RCC 7860 (cell line): ENCODE data around the gene ZNF335.
"Not testable (repeated sequence)": the region's sequence is repeated elsewhere in the genome, so short reads cannot be mapped to it uniquely, and the experiment has no call there.

Source experiments
- DNase-seq: peaks from one replicate; pipeline ENCODE4 v3.0.0-alpha.2; 2015; ENCODE audit warnings: low spot score
- FAIRE-seq: peaks from 2 replicates; lab custom pipeline; 2012; peaks lifted over from hg19 to GRCh38; lab: Jason Lieb, UNC

Gene ZNF335

GRCh38 chr20:46004187-46004586, 32.2 kb upstream of the ZNF335 start:
- no peak for FAIRE-seq
- DNase-seq, result no peak

DNA sequence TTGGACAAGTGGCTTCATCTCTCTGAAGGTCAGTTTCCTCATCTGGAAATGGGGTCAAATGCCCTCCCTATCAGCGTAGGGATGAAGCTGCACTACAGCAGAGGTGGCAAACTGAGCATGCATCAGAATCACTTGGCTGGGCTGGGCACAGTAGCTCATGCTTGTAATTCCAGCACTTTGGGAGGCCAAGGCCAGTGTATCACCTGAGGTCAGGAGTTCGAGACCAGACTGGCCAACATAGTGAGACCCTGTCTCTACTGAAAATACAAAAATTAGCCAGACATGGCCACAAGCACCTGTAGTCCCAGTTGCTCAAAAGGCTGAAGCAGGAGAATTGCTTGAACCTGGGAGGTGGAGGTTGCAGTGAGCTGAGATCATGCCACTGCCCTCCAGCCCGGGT, 30.0 kb upstream of the ZNF335 start:
- no peak for DNase-seq
- no peak for FAIRE-seq

DNA sequence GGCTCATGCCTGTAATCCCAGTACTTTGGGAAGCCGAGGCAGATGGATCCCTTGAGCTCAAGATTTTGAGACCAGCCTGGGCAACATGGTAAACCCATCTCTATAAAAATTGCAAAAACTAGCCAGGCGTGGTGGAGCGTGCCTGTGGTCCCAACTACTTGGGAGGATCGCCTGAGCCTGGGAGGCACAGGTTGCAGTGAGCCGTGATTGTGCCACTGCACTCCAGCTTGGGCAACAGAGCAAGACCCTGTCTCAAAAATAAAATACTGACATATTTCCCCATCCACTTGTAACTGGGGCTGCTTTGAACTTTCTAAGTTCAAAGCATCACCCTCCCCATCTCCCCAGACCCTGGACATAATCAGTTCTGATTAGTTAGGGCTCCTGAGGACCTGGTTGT, 29.5 kb upstream of the ZNF335 start:
- no peak for FAIRE-seq

GRCh38 chr20:46000262-46000996, 28.4 kb upstream of the ZNF335 start:
- FAIRE-seq (no peak), DNase-seq (no peak)

More for the DNA sequence above, 29.5 kb upstream of the ZNF335 start:
- DNase-seq, result no peak

DNA sequence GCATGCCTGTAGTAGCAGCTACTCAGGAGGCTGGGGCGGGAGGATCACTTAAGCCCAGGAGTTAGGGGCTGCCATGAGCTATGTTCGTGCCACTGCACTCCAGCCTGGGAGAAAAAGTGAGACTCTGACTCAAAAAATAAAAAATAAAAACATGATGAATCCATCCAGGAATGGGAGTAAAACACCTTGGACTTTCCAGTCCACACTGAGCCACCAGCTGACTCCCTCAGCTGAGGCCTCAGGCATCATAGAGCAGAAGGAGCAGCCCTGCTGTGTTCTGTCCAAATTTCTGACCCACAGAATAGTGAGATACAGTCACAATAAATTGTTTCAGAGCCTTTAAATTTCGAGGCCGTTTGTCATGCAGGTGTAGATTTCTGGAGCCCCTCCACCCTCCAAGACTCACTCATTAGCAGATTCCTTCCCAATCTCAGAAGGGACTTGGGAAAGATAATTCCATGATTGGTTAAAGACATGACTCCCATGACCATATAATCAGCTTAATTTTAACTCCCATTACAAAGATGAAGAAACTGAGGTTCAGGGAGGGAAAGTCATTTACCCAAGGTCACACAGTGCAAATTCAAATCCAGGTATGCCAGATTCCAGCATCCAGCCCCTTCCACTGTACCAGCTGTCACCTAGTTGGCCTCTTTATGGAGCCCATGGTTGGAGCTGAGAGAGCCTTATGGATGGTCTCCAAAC, 27.7 kb upstream of the ZNF335 start:
- DNase-seq (no peak), FAIRE-seq (no peak)

DNA sequence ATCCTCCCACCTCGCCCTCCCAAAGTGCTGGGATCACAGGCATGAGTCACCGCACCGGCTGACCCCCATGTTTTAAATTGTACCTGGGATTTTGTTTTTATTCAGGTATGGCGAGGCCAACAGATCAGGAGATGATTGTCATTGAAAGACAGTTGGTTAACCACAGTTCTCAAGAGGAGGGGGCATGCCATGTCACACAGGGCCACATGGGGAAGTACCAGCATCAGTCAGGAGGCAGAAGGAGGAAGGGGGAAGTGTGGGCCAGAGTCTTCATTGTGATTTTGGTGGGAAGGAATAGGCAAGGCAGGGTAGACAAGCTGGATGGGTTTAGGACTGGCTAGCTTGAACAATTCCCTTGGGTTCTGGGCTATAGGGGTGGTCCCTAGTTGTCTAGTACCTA, 26.8 kb upstream of the ZNF335 start:
- DNase-seq (no peak), FAIRE-seq (no peak)

GRCh38 chr20:45998337-45998736, 26.3 kb upstream of the ZNF335 start:
- FAIRE-seq (no peak), DNase-seq (peak; percentile 28)

DNA sequence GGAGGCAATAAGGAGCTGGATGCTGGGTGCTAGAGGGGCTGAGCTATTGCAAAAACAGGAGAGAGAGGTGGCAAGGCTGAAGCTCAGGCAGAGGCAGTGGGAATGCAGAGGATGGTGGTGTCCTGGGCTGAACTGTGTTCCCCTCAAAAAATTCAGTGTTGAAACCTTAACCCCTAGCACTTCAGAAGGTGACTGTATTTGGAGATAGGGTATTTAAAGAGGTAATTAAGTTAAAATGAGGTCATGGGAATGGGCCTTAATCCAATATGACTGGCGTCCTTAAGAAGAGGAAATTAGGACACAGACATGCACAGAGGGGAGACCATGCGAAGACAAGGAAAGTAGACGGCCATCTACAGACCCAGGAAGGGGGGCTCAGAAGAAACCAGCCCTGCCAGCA, 25.2 kb upstream of the ZNF335 start:
- FAIRE-seq (no peak), DNase-seq (no peak)

- DNase-seq, FAIRE-seq: not testable (repeated sequence)
These were observed 23.6 kb upstream of the ZNF335 start for GRCh38 chr20:45995495-45996097.

- FAIRE-seq (no peak), DNase-seq (no peak)
These were observed 22.9 kb upstream of the ZNF335 start for GRCh38 chr20:45994761-45995493.

DNA sequence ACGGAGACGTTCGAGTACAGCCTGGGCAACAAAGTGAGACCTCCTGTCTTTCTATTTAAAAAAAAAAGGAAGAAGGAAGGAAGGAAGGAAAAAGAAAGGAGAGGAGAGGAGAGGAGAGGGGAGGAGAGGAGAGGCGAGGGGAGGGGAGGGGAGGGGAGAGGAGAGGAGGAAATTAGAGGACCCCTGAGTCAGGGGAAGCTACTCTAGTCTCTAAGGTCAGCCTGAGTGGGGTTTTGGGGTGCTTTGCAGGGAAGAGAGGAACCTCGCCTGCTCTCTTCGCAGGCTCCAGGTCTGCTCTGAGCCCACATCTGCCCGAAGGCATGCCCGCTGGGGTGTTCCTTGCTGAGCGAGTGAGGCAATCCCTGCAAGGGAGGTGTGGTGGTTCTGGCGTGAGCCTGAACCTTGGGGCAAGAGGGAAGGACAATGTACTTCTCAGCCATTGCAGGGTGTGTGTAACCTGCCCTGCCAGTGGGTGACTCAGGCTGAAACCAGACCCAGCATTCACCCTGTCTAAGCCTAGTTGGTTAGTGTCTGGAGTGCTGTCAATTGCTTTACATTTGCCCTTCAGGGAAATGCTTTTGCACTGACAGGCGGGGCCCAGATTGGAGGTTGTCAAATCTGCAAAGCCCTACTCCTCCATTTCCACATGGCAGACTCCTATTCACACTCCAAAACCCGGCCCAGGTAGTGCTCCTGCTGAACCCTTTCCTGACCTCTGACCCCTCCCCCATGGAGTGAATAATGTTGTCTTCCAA, 21.4 kb upstream of the ZNF335 start:
- DNase-seq (peak; percentile 63), FAIRE-seq (peak; percentile 11)

DNA sequence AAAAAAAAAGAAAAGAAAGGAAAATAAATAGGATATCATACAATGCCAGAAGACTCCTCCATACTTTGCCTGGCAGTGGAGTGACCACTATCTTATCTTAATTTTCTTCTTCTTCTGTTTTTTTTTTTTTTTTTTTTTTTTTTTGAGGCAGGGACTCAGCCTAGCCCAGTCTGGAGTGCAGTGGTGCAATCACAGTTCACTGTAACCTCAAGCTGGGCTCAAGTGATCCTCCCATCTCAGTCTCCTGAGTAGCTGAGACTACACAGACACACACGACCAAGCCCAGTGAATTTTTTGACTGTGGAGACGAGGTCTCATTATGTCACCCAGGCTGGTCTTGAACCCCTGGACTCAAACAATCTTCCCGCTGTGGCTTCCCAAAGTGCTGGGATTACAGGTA, 19.6 kb upstream of the ZNF335 start:
- DNase-seq (no peak), FAIRE-seq (no peak)

DNA sequence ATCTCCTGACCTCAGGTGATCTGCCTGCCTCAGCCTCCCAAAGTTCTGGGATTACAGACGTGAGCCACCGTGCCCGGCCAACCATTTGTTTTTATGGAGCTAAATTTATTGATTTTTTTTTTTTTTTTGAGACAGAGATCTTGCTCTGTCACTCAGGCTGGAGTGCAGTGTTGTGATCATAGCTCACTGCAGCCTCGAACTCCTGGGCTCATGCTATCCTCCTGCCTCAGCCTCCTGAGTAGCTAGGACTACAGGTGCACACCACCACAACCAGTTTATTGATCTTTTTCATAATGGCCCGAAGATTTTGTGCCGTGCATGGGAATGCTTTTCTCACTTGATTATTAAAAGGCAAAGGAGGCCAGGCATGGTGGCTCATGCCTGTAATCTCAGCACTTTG, 16.8 kb upstream of the ZNF335 start:
- not testable (repeated sequence) for DNase-seq, FAIRE-seq

GRCh38 chr20:45987108-45987780, 15.2 kb upstream of the ZNF335 start:
- DNase-seq, result peak; percentile 49

GRCh38 chr20:45985573-45985972, 13.6 kb upstream of the ZNF335 start:
- DNase-seq, result peak; percentile 12
- no peak for FAIRE-seq

More at GRCh38 chr20:45987108-45987780, 15.2 kb upstream of the ZNF335 start:
- FAIRE-seq, result no peak

- FAIRE-seq (no peak), DNase-seq (no peak)
These were observed 11.3 kb upstream of the ZNF335 start for GRCh38 chr20:45983279-45983743.

GRCh38 chr20:45981261-45981660, 9.3 kb upstream of the ZNF335 start:
- DNase-seq (no peak), FAIRE-seq (no peak)

DNA sequence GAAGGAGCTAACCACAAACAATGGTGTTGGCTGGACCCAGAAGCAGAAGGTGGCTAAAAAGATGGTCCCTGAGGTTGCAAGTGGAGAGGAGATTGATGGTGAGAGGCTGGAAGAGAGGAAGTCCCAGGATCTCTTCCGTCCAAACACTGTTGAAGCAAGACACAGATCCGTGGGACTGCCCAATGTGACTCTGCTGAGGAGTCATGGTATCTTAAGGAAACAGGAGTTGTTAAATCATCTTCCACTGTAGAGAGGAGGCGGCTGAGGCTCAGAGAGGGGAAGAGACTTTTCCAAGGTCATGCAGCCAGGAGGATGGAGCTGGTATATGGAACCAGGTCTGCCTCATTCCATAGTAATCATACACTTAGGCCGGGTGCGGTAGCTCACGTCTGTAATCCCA, 4.1 kb upstream of the ZNF335 start:
- no peak for FAIRE-seq
- DNase-seq, result no peak

DNA sequence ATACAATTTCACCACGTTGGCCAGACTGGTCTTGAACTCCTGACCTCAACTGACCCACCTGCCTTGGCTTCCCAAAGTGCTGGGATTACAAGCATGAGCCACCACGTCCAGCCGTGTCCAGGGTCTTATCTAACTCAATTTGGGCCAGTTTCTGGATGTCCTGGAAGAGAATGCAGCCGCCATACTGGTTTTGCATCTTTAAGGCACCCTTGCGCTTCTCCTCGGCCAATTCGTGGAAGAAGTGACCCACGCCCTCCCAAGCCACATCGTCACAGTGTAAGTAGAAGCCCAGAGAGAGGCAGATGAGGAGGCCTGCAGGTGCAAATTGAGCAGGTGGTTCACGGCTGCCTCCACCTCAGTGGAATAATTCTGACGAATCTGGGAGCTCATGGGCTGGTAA, 3.7 kb upstream of the ZNF335 start:
- DNase-seq, result no peak
- FAIRE-seq, result no peak
